Activated CD8-positive, alpha-beta memory T cell treated with anti-CD3 and anti-CD28 coated beads for 4 hours (primary cell): ENCODE measurements around the gene TMTC1.
"Not testable (repeated sequence)": the region's sequence is repeated elsewhere in the genome, so short reads cannot be mapped to it uniquely, and the experiment has no call there.

Source experiments
- DNase-seq, 2 donors: peaks; one replicate each; pipeline ENCODE4 v3.0.0-alpha.2; 2020; ENCODE audit warnings: low read depth in 2 of 2

Gene TMTC1

GRCh38 chr12:29783773-29784666 is at the start of gene TMTC1:
Gene TMTC1, minus strand, starts transcription at chr12:29783942. Its CDS starts 191 bp downstream, at chr12:29783751.
- DNase-seq: no peak

GRCh38 chr12:29831173-29831572 is 47.4 kb upstream of the TMTC1 start:
- DNase-seq: no peak

- DNase-seq: no peak
These were observed 46.6 kb upstream of the TMTC1 start for GRCh38 chr12:29830391-29830790.

GRCh38 chr12:29818916-29819623 is 35.3 kb upstream of the TMTC1 start:
- DNase-seq: no peak

- DNase-seq: no peak
These were observed 33.4 kb upstream of the TMTC1 start for GRCh38 chr12:29816874-29817725.

GRCh38 chr12:29809616-29810361 is 26.0 kb upstream of the TMTC1 start:
- DNase-seq: not testable (repeated sequence)

GRCh38 chr12:29807129-29807528 is 23.4 kb upstream of the TMTC1 start:
- DNase-seq: no peak

DNA sequence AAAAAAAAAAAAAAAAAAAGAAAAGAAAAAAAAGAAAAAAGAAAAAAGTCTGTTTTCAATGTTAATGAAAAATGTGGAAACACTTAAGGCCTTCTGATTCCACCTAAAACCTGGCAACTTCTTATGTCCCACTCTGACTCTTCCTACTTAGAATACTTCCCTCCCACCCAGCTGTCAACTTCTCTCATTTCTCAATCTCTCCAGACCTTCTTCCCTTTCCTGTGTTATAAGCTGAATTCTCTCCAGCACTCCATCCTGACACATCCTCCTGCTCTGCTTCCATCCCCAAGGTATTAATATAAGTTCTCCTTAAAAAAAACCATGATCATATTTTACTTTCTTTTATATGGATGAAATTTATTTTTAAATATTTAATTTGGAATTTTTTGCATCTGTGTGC is 20.3 kb upstream of the TMTC1 start:
- DNase-seq: no peak

DNA sequence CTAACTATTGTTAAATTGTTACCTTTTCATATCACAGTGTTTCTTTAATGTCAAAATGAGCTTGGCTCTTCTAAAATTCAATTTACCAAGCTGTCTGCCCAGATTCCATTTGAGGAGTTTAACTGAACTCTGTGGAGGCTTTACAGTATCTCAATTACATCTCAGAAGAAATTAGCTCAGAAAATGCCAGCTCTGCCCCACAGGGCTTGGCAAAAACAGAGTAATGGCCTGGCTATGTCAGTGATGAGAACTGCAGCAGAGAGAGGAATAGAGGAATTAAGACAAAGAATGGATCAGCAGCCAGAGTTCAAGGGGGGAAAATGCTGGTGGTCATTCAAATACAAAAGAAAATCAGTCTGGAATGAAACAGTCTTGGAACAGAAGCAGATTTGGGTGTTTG is 15.8 kb upstream of the TMTC1 start:
- DNase-seq: no peak

- no peak for DNase-seq
These were observed 14.0 kb upstream of the TMTC1 start for GRCh38 chr12:29797565-29798355.

GRCh38 chr12:29796823-29797263 is 13.1 kb upstream of the TMTC1 start:
- DNase-seq: no peak

DNA sequence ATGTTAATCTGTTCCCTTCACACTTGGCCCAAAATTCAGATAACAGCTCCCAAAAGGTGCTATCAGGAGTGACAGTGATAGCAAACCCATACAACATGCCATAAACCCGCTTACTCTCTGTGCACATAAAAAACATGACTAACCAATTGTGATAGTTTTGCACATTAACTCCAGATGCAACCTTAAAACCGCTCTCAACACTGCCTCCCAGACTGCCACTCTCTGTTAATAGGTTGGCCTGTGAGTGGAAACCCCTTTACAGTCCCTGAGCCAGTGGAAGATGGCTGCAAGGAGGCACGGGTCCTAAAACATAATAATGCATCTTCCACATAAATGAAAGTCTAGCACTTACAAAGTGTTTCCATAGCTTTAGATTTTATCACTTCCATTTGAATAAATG is 12.0 kb upstream of the TMTC1 start:
- DNase-seq: no peak

GRCh38 chr12:29794862-29795261 is 11.1 kb upstream of the TMTC1 start:
- no peak for DNase-seq

GRCh38 chr12:29792853-29793252 is 9.1 kb upstream of the TMTC1 start:
- DNase-seq: no peak

GRCh38 chr12:29792132-29792531 is 8.4 kb upstream of the TMTC1 start:
- DNase-seq: no peak

- no peak for DNase-seq
These were observed 620 bp downstream of the TMTC1 start for GRCh38 chr12:29782871-29783772.

GRCh38 chr12:29782285-29782870 is 1.4 kb downstream of the TMTC1 start:
- DNase-seq: no peak

- DNase-seq: no peak
These were observed 2.0 kb downstream of the TMTC1 start for GRCh38 chr12:29781705-29782266.

DNA sequence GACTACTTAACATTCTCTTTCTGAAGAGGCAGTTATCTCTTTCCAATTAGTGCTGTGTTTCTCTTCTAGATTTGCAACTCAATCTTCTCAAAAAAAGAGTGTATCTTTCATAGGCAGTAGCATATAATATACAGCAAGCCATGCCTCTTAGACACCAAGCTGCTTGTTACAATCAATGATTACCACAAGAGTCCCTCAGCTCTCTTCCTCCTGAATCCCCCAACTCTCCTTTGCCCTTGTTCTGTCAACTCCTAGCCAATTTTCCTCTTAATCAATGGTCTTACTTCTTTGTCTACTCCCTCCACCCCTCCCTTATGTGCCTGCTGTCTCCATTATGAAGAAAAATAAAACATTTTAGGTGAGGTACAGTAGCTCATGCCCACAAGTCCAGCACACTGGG is 2.6 kb downstream of the TMTC1 start:
- DNase-seq: no peak
